ENCODE measurements around the gene KIF6.

DNA sequence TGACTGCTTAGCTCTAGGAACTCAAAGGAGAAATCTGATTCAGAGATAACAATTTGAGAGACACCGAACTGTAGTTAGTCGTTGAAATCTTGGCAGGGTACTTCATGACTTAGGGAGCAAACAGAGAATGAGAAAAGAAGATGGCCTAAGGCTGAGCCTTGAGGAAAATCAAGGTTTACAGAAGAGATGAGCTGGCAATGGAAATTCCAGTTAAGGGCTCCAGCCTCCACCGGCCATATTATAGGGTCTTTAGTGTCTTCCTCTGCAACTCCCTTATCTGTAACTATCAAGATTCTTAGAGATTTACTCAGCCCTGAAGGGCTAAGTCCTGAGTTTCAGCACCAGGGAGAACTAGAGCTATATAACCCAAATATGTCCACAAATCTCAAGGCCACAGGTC, 437.6 kb downstream of the KIF6 start:
- TF ChIP-seq, protein P1, sequence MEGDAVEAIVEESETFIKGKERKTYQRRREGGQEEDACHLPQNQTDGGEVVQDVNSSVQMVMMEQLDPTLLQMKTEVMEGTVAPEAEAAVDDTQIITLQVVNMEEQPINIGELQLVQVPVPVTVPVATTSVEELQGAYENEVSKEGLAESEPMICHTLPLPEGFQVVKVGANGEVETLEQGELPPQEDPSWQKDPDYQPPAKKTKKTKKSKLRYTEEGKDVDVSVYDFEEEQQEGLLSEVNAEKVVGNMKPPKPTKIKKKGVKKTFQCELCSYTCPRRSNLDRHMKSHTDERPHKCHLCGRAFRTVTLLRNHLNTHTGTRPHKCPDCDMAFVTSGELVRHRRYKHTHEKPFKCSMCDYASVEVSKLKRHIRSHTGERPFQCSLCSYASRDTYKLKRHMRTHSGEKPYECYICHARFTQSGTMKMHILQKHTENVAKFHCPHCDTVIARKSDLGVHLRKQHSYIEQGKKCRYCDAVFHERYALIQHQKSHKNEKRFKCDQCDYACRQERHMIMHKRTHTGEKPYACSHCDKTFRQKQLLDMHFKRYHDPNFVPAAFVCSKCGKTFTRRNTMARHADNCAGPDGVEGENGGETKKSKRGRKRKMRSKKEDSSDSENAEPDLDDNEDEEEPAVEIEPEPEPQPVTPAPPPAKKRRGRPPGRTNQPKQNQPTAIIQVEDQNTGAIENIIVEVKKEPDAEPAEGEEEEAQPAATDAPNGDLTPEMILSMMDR (IDR thresholded peaks at IDR 0.05): no peak
- no peak for TF ChIP-seq POLR2A (IDR thresholded peaks at IDR 0.05)
